ENCODE measurements around the gene NUDC.
"Not testable (repeated sequence)": the region's sequence is repeated elsewhere in the genome, so short reads cannot be mapped to it uniquely, and the experiment has no call there.

The NUDC gene

DNA sequence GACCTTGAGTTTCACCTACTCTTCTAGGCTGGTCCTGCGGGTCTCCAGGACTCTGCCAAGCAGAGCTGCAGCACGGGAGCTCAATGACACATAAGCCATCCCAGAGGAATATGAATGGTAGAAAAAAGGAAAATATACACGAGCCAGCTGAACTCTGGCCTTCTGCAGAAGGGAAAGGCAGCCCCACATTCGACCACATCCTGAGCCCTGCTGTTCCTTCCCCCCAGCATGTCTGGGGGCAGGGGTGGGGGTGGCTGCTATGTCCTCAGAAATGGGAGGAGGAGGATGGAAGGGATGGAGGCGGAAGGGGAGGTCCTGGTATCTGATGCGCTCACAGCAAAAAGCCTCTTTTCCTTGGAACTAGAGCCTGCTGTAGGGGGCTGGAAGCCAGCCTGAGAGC is 50.8 kb downstream of the NUDC start:
- no peak overlapping the region for H3K27ac ChIP-seq (ENCODE audit: low read depth, low read length)
- no peaks in the 10 kb centered on the region for H3K27me3 ChIP-seq (ENCODE audit: control insufficient read depth, insufficient read depth, low read length)
- no peak overlapping the region for H3K4me3 ChIP-seq (ENCODE audit: low read depth, low read length)
- H3K36me3 ChIP-seq (ENCODE audit: control insufficient read depth, insufficient read depth, low read length), result no peaks in the 10 kb centered on the region
- H3K4me1 ChIP-seq (ENCODE audit: control insufficient read depth, insufficient read depth, low read length), result peaks cover 12% of the 10 kb centered on the region; the same call in 1 of the 2 replicates
- no peaks in the 10 kb centered on the region for H3K9me3 ChIP-seq (ENCODE audit: control insufficient read depth, insufficient read depth, low read length)
- H3K9ac ChIP-seq (ENCODE audit: low read depth, low read length), result no peak overlapping the region

DNA sequence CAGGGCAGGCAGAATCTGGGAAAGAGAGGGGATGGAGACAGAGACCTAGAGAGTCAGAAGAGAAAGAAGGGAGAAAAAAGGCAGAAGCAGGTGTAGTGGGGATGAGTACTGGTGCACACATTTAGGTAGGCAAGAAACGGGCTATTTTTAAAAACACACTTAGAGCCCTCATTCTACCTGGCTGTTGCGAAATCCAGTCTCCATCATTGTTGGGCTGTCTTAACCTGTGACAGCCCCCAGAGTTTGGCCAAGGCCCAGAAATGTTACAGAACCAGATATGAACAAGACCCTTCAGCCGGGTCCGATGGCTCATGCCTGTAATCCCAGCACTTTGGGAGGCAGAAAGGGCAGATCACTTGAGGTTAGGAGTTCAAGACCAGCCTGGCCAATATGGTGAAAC is 51.3 kb downstream of the NUDC start:
- Histone ChIP-seq H3K4me1 (ENCODE audit: control insufficient read depth, insufficient read depth, low read length) (peaks cover 12% of the 10 kb centered on the region; the same call in 1 of the 2 replicates), H3K9ac (ENCODE audit: low read depth, low read length) (no peak overlapping the region), H3K27ac (ENCODE audit: low read depth, low read length) (no peak overlapping the region), H3K27me3 (ENCODE audit: control insufficient read depth, insufficient read depth, low read length) (no peaks in the 10 kb centered on the region), H3K9me3 (ENCODE audit: control insufficient read depth, insufficient read depth, low read length) (no peaks in the 10 kb centered on the region), H3K36me3 (ENCODE audit: control insufficient read depth, insufficient read depth, low read length) (no peaks in the 10 kb centered on the region), H3K4me3 (ENCODE audit: low read depth, low read length) (no peak overlapping the region)

DNA sequence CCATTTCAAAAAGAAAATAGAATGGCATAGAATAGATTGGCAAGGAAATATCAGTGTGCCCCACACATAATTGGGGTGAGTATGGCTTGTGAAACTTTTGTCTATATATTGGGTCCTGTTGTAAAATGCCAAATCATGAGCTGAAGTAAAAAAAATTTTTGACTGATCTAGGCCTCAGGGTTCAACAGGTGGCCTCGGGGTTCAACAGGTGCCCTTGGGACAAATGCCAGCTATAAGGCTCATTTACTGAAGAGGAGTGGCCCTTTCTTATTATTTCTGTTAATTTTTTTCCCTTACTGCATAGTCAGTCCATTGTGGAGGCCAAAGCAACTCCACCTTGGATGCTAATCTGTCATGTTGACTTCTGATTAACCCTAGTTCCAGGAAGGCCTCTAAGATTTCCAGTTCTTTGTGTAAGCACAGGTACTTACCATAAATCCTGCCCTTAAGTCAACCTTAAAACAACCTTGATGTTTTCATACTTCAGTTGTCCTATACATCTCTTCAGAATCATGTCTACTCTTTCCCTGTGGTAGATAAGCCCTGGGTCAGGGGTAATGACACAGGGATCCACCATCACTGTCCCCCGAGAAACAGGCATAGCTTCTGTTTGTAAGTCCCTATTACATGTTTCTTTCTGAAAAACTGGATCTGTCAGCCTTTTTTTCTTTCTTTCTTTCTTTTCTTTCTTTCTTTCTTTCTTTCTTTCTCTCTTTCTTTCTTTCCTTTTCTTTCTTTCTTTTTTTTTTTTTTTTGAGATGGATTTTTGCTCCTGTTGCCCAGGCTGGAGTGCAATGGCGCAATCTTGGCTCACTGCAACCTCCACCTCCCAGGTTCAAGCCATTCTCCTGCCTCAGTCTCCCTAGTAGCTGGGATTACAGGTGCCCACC is 55.3 kb downstream of the NUDC start:
- no peak overlapping the region for H3K4me3 ChIP-seq (ENCODE audit: low read depth, low read length)

DNA sequence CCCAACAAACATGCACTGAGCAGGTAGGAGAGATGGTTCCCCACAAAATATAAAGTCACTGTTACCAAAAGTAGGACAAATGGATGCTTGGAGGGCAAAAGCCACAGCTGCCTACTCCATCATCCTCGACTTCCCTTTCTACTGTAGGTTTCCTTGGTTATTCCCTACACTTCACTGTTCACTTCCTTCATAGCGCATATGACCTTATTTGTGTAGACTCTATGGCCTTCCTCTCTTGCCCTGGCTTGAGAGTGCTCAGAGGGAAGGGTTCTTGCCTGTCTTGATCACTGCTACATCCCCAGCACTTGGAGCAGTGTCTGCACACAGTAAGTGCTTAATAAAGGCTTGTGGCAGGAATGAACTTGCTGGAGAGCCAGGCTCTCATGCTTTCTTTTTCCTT is 57.4 kb downstream of the NUDC start:
- Histone ChIP-seq H3K27me3 (ENCODE audit: control insufficient read depth, insufficient read depth, low read length) (no peaks in the 10 kb centered on the region), H3K9me3 (ENCODE audit: control insufficient read depth, insufficient read depth, low read length) (no peaks in the 10 kb centered on the region), H3K36me3 (ENCODE audit: control insufficient read depth, insufficient read depth, low read length) (no peaks in the 10 kb centered on the region), H3K4me3 (ENCODE audit: low read depth, low read length) (no peak overlapping the region), H3K27ac (ENCODE audit: low read depth, low read length) (no peak overlapping the region), H3K9ac (ENCODE audit: low read depth, low read length) (no peak overlapping the region), H3K4me1 (ENCODE audit: control insufficient read depth, insufficient read depth, low read length) (0 out of 2 replicates have a peak, but pooled peaks cover 4% of the 10 kb centered on the region)

More for the DNA sequence above, 55.3 kb downstream of the NUDC start:
- peaks cover 12% of the 10 kb centered on the region; the same call in 1 of the 2 replicates for H3K4me1 ChIP-seq (ENCODE audit: control insufficient read depth, insufficient read depth, low read length)
- no peaks in the 10 kb centered on the region for H3K27me3 ChIP-seq (ENCODE audit: control insufficient read depth, insufficient read depth, low read length)
- H3K36me3 ChIP-seq (ENCODE audit: control insufficient read depth, insufficient read depth, low read length), result no peaks in the 10 kb centered on the region
- H3K9me3 ChIP-seq (ENCODE audit: control insufficient read depth, insufficient read depth, low read length), result no peaks in the 10 kb centered on the region
- no peak overlapping the region for H3K27ac ChIP-seq (ENCODE audit: low read depth, low read length)
- H3K9ac ChIP-seq (ENCODE audit: low read depth, low read length), result no peak overlapping the region

DNA sequence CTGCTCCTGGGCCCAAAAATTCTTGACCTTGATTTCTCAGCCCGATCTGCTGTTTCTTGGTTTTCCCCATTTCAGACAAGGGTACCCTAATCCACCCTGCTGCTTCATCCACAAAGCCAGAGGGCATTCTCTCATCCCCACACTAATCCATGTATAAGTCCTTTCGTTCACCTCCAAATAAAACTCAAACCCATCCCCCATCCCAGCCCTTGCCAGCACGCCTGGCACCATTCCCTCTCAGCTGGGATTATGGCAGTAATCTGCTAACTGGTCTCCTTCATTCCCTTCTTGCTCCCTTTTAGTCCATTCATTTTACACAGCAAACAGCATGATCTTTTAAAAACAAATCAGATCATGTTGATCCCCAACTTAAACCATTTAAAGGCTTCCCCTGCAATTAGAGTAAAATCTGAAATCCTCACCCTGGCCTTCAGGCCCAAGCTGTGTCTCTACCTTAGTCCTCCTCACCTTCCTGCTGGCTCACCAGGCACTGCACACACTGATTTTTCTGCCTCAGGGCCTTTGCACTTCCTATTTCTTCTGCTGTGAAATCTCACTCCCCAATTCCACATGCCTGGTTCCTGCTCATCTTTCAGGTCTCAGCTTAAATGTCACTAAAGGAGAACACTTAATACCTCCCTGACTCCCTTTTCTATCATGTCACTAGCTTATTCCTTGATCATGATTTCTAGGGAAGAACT is 59.8 kb downstream of the NUDC start:
- Histone ChIP-seq H3K27ac (ENCODE audit: low read depth, low read length) (no peak overlapping the region), H3K36me3 (ENCODE audit: control insufficient read depth, insufficient read depth, low read length) (no peaks in the 10 kb centered on the region), H3K9ac (ENCODE audit: low read depth, low read length) (no peak overlapping the region), H3K9me3 (ENCODE audit: control insufficient read depth, insufficient read depth, low read length) (no peaks in the 10 kb centered on the region), H3K4me1 (ENCODE audit: control insufficient read depth, insufficient read depth, low read length) (no peaks in the 10 kb centered on the region), H3K27me3 (ENCODE audit: control insufficient read depth, insufficient read depth, low read length) (no peaks in the 10 kb centered on the region), H3K4me3 (ENCODE audit: low read depth, low read length) (no peak overlapping the region)

DNA sequence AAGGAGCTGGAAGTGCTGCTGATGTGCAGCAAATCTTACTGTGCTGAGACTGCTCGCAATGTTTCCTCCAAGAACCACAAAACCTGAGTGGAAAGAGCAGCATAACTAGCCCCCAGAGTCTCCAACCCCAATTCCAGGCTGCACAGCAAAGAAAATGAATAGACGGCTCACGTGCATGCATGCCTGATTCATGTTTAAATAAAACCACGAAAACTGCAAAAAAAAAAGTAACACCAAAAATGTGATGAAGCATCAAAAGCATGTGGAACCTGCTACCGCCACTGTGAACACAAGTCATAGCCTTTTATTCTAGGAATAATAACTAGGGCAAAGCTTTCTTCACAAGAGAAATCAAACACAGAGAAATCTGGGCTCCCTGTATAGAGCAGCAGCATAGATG is 62.3 kb downstream of the NUDC start:
- Histone ChIP-seq H3K4me1 (ENCODE audit: control insufficient read depth, insufficient read depth, low read length) (no peaks in the 10 kb centered on the region), H3K4me3 (ENCODE audit: low read depth, low read length) (no peak overlapping the region), H3K36me3 (ENCODE audit: control insufficient read depth, insufficient read depth, low read length) (no peaks in the 10 kb centered on the region), H3K9ac (ENCODE audit: low read depth, low read length) (no peak overlapping the region), H3K27ac (ENCODE audit: low read depth, low read length) (no peak overlapping the region), H3K9me3 (ENCODE audit: control insufficient read depth, insufficient read depth, low read length) (no peaks in the 10 kb centered on the region), H3K27me3 (ENCODE audit: control insufficient read depth, insufficient read depth, low read length) (no peaks in the 10 kb centered on the region)

DNA sequence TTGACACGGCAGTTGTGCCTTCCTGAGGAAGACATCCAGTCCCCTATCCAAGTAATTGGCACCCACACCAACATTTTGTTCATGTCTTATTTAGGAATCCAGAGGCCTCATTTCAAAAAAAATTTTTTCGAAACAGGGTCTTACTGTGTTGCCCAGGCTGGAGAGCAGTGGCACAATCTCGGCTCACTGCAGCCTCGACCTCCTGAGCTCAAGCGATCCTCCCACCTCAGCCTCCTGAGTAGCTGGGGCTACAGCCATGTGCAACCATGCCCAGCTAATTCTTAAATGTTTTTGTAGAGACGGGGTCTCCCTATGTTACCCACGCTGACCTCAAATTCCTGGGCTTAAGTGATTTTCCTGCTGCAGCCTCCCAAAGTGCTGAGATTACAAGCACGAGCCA is 62.7 kb downstream of the NUDC start:
- H3K4me3 ChIP-seq (ENCODE audit: low read depth, low read length), result no peak overlapping the region
- H3K9me3 ChIP-seq (ENCODE audit: control insufficient read depth, insufficient read depth, low read length), result no peaks in the 10 kb centered on the region
- no peaks in the 10 kb centered on the region for H3K4me1 ChIP-seq (ENCODE audit: control insufficient read depth, insufficient read depth, low read length)
- H3K27me3 ChIP-seq (ENCODE audit: control insufficient read depth, insufficient read depth, low read length), result no peaks in the 10 kb centered on the region
- no peaks in the 10 kb centered on the region for H3K36me3 ChIP-seq (ENCODE audit: control insufficient read depth, insufficient read depth, low read length)
- no peak overlapping the region for H3K9ac ChIP-seq (ENCODE audit: low read depth, low read length)
- no peak overlapping the region for H3K27ac ChIP-seq (ENCODE audit: low read depth, low read length)

DNA sequence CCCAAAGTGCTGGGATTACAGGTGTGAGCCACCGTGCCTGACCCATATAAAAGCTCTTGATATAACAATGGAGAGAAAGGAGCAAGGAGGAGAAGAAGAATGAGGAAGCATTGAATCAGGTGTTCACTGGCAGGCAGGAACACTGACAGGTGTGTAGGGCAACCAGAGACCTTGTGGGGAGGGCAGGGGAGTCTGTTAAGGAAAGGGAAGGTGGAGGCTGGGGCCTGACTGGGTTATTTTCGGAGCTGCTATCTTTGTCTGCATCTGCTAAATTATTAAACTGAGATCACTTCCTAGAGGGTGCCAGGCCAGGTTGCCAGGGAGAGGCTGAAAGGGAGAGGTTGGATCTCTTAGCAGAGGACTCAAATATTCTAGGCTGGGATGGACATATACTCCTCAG is 65.1 kb downstream of the NUDC start:
- H3K4me3 ChIP-seq (ENCODE audit: low read depth, low read length), result no peak overlapping the region
- H3K9ac ChIP-seq (ENCODE audit: low read depth, low read length), result no peak overlapping the region
- H3K27me3 ChIP-seq (ENCODE audit: control insufficient read depth, insufficient read depth, low read length), result no peaks in the 10 kb centered on the region
- H3K27ac ChIP-seq (ENCODE audit: low read depth, low read length), result no peak overlapping the region
- H3K36me3 ChIP-seq (ENCODE audit: control insufficient read depth, insufficient read depth, low read length), result no peaks in the 10 kb centered on the region
- 0 out of 2 replicates have a peak, but pooled peaks cover 3% of the 10 kb centered on the region for H3K4me1 ChIP-seq (ENCODE audit: control insufficient read depth, insufficient read depth, low read length)
- H3K9me3 ChIP-seq (ENCODE audit: control insufficient read depth, insufficient read depth, low read length), result no peaks in the 10 kb centered on the region

DNA sequence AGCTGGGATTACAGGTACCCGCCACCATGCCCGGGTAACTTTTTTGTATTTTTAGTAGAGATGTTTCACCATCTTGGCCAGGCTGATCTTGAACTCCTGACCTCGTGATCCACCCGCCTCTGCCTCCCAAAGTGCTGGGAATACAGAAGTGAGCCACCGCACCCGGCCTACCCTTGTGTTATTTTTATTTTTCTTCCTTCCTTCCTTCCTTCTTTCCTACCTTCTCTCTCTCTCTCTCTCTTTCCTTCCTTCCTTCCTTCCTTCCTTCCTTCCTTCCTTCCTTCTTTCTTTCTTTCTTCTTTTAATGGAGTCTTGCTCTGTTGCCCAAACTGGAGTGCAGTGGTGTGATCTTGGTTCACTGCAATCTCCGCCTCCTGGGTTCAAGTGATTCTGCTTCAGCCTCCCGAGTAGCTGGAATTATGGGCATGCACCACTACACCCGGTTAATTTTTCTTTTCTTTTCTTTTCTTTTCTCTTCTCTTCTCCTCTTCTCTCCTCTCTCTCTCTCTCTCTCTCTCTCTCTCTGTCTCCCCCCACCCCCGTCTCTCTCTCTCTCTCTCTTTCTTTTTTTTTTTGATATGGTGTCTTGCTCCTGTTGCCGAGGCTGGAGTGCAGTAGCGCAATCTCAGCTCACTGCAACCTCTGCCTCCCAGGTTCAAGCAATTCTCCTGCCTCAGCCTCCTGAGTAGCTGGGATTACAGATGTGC is 68.0 kb downstream of the NUDC start:
- not testable (repeated sequence) for H3K27ac ChIP-seq (ENCODE audit: low read depth, low read length); H3K4me1 ChIP-seq (ENCODE audit: control insufficient read depth, insufficient read depth, low read length); H3K4me3 ChIP-seq (ENCODE audit: low read depth, low read length); H3K9me3 ChIP-seq (ENCODE audit: control insufficient read depth, insufficient read depth, low read length); H3K36me3 ChIP-seq (ENCODE audit: control insufficient read depth, insufficient read depth, low read length); H3K9ac ChIP-seq (ENCODE audit: low read depth, low read length); H3K27me3 ChIP-seq (ENCODE audit: control insufficient read depth, insufficient read depth, low read length)

DNA sequence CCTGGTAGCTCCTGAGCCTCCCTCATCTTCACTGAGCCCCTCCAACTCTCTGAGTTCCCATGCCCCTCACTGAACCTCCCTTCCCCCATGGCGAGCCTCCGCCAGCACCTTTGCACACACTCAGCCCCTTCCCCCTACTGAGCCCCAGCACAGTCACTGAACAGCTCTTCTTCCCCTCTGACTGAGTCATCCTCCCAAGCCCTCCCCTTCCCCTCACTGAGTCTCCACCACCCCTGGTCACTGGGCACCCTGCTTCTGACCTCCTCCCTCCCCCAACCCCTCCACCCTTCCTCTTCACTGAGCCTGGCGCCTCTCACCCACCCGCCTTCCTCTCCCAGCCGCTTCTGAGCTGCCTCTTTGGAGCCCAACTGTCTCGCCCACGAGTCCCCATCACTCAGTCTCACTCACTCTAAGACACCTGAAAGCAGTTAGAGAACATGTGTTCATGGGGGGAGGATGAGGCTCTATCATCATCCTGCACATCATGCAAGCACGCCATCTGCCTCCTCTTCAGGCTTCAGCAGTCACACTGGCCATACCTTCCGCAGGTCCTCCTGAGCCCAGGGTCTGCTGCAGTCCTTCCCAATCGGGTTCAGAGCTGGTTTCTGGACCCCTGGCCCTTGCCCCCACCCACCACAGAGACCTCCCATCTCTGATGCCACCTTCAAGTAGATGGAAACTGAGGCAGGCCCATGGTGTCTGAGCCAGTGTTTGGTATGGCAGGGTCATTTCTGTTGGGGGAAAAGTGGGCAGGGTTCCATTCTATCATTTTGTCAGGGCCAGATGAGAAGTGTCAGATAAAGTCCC is 70.0 kb downstream of the NUDC start:
- H3K4me3 ChIP-seq (ENCODE audit: low read depth, low read length), result no peak overlapping the region

More for the DNA sequence above, 70.0 kb downstream of the NUDC start:
- Histone ChIP-seq H3K9ac (ENCODE audit: low read depth, low read length) (no peak overlapping the region), H3K36me3 (ENCODE audit: control insufficient read depth, insufficient read depth, low read length) (peaks cover 14% of the 10 kb centered on the region), H3K27me3 (ENCODE audit: control insufficient read depth, insufficient read depth, low read length) (no peaks in the 10 kb centered on the region), H3K4me1 (ENCODE audit: control insufficient read depth, insufficient read depth, low read length) (peaks cover 20% of the 10 kb centered on the region), H3K9me3 (ENCODE audit: control insufficient read depth, insufficient read depth, low read length) (no peaks in the 10 kb centered on the region), H3K27ac (ENCODE audit: low read depth, low read length) (peak overlapping the region; percentile 78)
